ENCODE data around the gene SGTA.
A peak's percentile ranks its signal among the peaks of the same experiment; 100 is the strongest.
"Not testable (repeated sequence)": the region's sequence is repeated elsewhere in the genome, so short reads cannot be mapped to it uniquely, and the experiment has no call there.

SGTA gene, protein sequence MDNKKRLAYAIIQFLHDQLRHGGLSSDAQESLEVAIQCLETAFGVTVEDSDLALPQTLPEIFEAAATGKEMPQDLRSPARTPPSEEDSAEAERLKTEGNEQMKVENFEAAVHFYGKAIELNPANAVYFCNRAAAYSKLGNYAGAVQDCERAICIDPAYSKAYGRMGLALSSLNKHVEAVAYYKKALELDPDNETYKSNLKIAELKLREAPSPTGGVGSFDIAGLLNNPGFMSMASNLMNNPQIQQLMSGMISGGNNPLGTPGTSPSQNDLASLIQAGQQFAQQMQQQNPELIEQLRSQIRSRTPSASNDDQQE

GRCh38 chr19:2782936-2783780, at the start of gene SGTA:
TSS of gene SGTA (minus strand) at chr19:2783273. CDS start at chr19:2769068, 14,205 bp downstream.
- peak; percentile 95 to 96 for DNase-seq

DNA sequence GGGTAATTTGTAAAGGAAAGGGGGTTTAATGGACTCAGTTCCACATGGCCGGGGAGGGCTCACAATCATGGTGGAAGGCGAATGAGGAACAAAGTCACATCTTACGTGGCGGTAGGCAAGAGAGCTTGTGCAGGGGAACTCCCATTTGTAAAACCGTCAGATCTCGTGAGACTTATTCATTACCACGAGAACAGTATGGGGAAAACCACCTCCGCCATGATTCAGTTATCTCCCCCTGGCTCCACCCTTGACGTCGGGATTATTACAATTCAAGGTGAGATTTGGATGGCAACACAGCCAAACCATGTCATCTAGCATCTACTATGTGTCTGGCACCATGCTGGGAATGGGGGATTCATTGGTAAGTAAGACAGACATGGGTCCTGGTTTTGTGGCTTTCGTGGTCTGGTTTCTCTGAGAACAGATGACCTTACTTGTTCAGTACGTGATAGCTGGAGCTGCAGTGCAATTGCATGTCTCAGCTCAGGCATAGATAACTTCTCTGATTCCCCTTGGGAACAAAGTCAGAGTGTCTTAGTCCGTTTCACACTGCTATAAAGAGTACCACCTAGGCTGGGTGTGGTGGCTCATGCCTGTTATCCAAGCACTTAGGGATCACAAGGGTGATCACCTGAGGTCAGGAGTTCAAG, 44.9 kb upstream of the SGTA start:
- no peak for DNase-seq

GRCh38 chr19:2827022-2827421, 43.9 kb upstream of the SGTA start:
- no peak for DNase-seq

DNA sequence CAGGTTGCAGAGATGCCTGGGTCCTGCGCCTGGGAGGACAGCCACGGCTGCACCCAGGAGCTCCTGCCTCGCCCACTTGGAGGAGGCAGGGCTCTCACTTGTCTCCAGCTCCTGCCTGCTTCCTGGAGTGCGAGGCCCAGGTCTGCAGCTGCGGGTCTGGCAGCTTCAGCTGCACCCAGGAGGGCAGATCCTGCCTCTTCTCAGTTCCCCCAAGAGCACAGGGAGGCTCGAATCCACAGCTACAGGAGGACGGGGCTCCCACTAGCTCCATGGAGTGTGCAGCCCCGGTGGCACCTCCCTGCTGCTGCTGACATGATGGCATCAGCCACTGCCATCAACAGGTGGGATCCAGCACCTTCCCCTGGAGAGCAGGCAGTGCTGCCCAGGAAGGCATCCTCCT, 41.1 kb upstream of the SGTA start:
- DNase-seq = no peak

- DNase-seq = no peak
Observed at GRCh38 chr19:2823646-2824045, 40.6 kb upstream of the SGTA start.

- no peak for DNase-seq
Observed at GRCh38 chr19:2822846-2823245, 39.8 kb upstream of the SGTA start.

GRCh38 chr19:2820112-2820702, 37.1 kb upstream of the SGTA start:
- no peak for DNase-seq

DNA sequence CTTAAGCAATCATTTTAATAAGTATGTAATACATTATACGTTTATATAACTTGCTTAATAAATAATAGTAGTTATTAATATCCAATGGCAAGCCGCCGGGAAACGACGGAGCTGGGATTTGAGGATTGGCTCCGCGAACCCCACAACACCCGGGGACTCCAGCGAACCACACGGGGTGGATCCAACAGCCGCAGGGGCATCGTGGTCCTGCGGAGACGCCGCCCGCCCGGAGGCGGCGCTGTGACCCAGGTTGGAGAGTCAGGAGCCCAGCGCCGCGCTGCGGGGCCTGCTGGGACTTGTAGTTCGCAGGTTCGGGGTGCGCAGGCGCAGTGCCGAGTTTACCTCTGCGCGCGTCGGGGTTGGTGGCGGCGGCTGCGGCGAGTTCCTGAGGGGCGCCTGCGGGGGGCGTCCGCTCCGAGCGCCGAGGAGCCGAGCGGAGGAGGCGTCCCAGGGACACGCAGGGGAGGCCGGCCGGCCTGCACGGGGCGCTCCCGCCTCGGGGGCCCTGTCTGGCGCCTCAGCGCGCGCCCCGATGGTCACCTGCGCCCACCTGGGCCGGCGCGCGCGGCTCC, 36.6 kb upstream of the SGTA start, which contains the start of gene ZNF554:
Gene ZNF554, plus strand, starts transcription at position 329 of the 572 bp plus-strand sequence. Its CDS starts 204 bp downstream, at position 533.
- peak; percentile 90 to 95 for DNase-seq

DNA sequence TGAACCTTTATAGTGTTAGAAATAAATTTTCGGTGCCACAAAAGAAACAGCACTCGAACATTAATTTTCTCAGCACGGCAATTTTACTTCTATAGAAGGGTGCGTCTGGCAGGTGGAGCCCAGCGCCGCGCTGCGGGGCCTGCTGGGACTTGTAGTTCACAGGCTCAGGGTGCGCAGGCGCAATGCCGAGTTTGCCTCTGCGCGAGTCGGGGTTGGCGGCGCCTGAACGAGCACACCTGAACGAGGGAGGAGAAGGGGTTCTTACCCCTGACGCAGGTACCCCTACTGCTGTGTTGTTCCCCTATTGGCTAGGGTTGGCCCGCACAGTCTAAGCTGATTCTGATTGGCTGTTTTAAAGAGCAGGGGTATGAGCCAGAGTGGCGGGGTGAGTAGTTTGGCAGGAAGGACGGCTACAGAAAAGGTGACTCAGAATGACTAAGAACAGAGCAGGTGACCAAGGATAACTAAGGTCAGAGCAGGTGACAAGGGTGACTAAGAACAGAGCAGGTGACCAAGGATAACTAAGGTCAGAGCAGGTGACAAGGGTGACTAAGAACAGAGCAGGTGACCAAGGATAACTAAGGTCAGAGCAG, 34.3 kb upstream of the SGTA start:
- DNase-seq = not testable (repeated sequence)

DNA sequence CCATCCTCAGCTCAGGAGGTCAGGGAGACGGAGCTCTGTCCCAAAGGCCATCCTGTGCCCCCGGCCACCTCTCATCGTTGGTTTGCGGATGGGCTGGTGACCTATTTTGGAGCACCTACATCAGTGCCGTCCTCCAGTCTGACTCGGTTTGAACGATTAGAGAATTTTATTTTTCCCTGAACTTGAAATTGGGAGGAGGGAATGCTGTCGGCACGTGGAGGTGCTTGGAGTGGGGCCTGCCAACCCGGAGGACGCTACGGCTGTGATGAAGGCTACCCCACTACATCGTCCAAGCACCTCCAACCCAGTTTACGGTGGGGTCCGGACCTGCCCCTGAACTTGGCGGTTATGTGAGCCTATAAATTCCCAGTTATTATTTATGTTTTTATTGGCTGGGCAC, 33.6 kb upstream of the SGTA start:
- no peak for DNase-seq

DNA sequence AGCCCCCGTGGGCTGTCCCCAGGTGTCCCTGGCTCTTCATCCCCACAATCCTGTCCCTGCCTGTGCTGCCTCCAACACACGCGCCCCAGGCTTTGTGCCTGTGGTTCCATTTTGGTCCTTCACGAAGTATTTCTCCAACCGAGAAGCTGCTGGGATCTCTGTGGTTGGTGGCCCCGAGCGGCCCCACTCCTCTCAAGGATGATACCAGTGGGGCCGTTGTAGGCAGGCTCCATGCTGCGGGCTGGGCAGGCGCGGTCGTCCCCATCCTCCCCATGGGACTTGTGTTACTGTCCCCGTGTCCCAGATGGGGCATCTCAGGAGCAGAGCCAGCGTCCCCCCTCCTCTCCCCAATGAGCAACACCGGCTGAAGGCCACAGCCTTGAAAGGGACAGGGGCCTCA, 32.9 kb upstream of the SGTA start:
- no peak for DNase-seq

DNA sequence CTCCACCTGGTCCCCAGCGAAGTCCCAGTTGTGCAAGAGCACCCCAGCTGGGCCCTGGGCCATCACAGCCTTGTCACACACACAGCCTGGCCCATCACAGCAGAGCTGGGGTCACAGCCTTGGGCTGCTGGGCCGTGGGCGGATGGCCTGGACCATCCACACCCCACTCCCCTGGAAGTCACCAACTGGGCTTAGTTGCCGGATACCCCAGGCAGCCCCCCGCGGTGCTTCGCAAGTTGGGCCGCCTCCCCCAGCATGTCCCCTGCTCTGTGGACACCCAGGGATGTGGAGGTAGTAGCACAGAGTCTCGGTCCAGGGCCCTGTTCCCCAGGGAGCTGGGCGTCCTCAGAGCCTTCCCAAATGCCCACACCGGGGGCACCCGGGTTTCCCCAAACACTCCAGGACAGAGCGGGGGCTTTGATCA, 32.1 kb upstream of the SGTA start:
- no peak for DNase-seq

DNA sequence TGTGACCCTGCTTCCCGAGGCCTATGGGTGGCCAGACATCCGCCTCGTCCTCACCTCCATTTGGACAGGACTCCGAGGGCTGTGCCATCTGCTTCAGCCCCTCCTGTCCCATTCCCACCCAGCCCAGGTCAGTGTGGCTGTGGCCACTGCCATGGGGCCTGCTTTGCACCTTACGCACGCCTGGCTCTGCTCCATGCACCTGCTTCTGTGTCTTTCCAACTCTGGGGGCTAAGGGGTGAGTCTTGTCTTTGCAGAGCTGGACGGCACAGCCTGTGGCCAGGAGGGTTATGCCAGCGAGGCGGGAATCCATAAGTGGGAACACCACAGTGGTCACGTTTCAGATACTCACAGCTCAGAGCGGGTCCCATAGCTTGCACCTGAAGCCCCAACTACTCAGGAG, 31.4 kb upstream of the SGTA start:
- DNase-seq = no peak

- no peak for DNase-seq
Observed at GRCh38 chr19:2813235-2814160, 30.4 kb upstream of the SGTA start.

DNA sequence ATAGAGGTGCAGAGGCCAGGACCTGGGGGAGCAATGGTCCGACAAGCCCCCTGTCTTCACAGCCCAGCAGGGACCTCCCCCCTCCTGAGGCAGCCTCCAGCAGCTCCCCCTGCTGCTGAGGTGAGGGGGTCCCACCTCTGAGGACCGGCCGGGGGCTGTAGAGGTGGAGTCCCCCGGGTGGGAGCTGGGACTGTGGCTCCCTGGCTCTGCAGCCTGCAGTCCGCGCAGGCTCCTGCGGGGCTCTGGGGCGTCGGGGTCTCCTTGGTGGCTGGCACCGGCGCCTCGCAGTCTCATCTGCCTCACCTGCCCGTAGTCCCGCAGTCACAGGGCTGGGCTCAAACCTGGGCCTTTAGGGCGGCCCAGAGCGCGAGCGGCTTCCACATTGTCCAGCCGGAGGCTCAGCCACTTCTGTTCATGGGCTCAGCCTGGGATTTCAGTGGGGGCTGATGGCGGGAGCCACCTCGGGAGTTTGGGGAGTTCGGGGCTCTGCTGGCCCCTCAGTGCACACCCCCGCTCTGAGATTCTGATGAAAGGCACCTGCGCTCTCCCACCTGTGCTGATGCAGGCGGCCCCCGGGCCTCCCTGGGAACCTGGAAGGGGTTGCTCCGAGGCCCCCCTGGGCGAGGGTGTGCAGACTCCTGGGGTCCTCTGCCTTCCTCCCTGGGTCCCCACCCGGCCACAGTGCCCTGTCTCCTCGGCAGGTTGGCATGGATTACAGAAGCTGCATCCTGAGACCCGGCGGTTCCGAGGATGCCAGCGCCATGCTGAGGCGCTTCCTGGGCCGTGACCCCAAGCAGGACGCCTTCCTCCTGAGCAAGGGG, 29.6 kb upstream of the SGTA start:
- DNase-seq = no peak

- no peak for DNase-seq
Observed at GRCh38 chr19:2811735-2812413, 28.8 kb upstream of the SGTA start.

GRCh38 chr19:2811221-2811722, 28.2 kb upstream of the SGTA start:
- DNase-seq = no peak

- no peak for DNase-seq
Observed at GRCh38 chr19:2810141-2811091, 27.3 kb upstream of the SGTA start.

All from NCI-H1930 (cell line).